ENCODE data around the gene RNF128. TPM values are rescaled to one million over a fixed set of nuclear protein-coding genes. Genes with fewer than 3 reads are reported as not detected.

Gene RNF128, protein sequence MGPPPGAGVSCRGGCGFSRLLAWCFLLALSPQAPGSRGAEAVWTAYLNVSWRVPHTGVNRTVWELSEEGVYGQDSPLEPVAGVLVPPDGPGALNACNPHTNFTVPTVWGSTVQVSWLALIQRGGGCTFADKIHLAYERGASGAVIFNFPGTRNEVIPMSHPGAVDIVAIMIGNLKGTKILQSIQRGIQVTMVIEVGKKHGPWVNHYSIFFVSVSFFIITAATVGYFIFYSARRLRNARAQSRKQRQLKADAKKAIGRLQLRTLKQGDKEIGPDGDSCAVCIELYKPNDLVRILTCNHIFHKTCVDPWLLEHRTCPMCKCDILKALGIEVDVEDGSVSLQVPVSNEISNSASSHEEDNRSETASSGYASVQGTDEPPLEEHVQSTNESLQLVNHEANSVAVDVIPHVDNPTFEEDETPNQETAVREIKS
- polyA plus RNA-seq (2011; rRNA removed) (2.7 and 3.9 TPM in 2 replicates), polyA minus RNA-seq (2011; rRNA and poly(A)+ RNA removed) (2.6 and 2.8 TPM in 2 replicates)

DNA sequence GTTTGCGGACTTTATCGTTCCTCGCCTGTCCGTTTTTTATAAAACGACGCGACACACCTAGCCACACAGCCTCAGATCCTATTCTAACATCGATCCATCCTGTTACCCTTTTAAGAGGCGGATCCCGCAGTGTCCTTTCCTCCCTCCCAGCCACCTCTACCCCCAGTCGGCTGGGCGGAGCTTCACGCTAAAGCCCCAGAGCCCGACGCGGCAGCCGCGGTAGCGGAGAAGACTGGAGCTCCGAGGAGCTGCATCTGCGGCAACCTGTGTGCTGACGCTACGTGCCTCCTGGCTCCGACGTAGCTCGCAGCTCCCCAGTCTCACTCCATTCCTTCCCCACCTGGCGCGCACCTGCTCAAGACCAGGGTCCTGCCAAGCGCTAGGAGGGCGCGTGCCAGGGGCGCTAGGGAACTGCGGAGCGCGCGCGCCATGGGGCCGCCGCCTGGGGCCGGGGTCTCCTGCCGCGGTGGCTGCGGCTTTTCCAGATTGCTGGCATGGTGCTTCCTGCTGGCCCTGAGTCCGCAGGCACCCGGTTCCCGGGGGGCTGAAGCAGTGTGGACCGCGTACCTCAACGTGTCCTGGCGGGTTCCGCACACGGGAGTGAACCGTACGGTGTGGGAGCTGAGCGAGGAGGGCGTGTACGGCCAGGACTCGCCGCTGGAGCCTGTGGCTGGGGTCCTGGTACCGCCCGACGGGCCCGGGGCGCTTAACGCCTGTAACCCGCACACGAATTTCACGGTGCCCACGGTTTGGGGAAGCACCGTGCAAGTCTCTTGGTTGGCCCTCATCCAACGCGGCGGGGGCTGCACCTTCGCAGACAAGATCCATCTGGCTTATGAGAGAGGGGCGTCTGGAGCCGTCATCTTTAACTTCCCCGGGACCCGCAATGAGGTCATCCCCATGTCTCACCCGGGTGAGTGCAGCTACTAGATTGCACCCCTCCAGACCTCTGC is at the start of gene RNF128:
TSS of gene RNF128 (plus strand) at position 217 of the 953 bp plus-strand sequence. CDS start at position 430, 213 bp downstream.
- POLR2A ChIA-PET = no interaction called here
- no peak for DNase-seq (ENCODE audit: low read depth, low spot score)
- TF ChIP-seq, protein P1, sequence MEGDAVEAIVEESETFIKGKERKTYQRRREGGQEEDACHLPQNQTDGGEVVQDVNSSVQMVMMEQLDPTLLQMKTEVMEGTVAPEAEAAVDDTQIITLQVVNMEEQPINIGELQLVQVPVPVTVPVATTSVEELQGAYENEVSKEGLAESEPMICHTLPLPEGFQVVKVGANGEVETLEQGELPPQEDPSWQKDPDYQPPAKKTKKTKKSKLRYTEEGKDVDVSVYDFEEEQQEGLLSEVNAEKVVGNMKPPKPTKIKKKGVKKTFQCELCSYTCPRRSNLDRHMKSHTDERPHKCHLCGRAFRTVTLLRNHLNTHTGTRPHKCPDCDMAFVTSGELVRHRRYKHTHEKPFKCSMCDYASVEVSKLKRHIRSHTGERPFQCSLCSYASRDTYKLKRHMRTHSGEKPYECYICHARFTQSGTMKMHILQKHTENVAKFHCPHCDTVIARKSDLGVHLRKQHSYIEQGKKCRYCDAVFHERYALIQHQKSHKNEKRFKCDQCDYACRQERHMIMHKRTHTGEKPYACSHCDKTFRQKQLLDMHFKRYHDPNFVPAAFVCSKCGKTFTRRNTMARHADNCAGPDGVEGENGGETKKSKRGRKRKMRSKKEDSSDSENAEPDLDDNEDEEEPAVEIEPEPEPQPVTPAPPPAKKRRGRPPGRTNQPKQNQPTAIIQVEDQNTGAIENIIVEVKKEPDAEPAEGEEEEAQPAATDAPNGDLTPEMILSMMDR (IDR thresholded peaks at IDR 0.05; ENCODE audit: low read depth, low read length) = no peak
- Histone ChIP-seq H3K27me3 (ENCODE audit: control insufficient read depth, insufficient read depth, low read length) (no peaks in the 10 kb centered on the region), H3K4me3 (ENCODE audit: low read depth, low read length) (peak within 1 kb of the TSS; percentile 72), H3K27ac (ENCODE audit: low read depth, low read length) (no peak within 1 kb of the TSS), H3K9me3 (ENCODE audit: control insufficient read depth, insufficient read depth, low read length) (no peaks in the 10 kb centered on the region)
- CTCF ChIA-PET = interaction anchor here (0.6 to 1.8 kb wide), 2 partner anchors 106 to 107 kb away, joined by 3 to 4 read pairs; no protein-coding TSS in a partner anchor

DNA sequence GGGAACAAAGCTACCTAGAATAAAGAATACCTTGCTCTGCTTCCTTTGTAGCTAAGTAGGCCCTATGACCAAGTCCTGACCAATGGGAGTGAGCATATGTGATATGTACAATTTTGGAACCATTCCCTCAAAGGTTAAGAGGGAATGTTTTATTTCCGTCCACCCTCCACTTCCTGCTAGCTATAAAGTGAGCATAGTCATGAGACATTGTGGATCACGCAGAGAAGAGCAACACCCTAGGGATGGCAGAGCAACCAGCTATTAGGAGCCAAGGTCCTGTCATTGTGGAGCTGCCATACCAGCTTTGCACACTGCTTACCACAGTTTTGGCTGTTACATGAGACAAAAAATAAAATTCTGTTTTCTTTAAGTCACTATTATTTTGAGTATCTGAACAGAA is 45.8 kb upstream of the RNF128 start:
- no peak overlapping the region for H3K27ac ChIP-seq (ENCODE audit: low read depth, low read length)
- TF ChIP-seq, protein P1 (IDR thresholded peaks at IDR 0.05; ENCODE audit: low read depth, low read length) = no peak
- H3K27me3 ChIP-seq (ENCODE audit: control insufficient read depth, insufficient read depth, low read length) = no peaks in the 10 kb centered on the region
- no peak for DNase-seq (ENCODE audit: low read depth, low spot score)
- ChIA-PET CTCF (no interaction called here), POLR2A (no interaction called here)
- no peak overlapping the region for H3K4me3 ChIP-seq (ENCODE audit: low read depth, low read length)
- no peaks in the 10 kb centered on the region for H3K9me3 ChIP-seq (ENCODE audit: control insufficient read depth, insufficient read depth, low read length)

DNA sequence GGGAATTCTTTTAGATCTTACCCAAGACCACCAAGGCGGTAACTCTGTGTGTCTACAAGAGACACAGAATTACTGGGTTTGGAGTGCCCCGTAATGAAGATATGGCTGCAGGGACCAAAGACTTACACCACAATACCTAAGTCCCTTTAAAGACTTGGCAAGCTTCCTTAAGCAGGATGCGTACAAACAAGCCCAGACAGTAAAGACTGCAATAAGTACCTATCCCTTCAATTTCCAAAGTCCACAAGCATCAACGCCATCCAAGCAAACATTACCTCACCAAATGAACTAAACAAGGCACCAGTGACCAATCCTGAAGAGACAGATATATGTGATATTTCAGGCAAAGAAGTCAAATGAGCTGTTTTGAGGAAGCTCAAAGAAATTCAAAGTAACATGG is 42.3 kb upstream of the RNF128 start:
- CTCF ChIA-PET = no interaction called here
- DNase-seq (ENCODE audit: low read depth, low spot score) = no peak
- TF ChIP-seq, protein P1 (IDR thresholded peaks at IDR 0.05; ENCODE audit: low read depth, low read length) = no peak
- Histone ChIP-seq H3K27ac (ENCODE audit: low read depth, low read length) (no peak overlapping the region), H3K27me3 (ENCODE audit: control insufficient read depth, insufficient read depth, low read length) (no peaks in the 10 kb centered on the region), H3K4me3 (ENCODE audit: low read depth, low read length) (no peak overlapping the region), H3K9me3 (ENCODE audit: control insufficient read depth, insufficient read depth, low read length) (no peaks in the 10 kb centered on the region)
- POLR2A ChIA-PET = no interaction called here

DNA sequence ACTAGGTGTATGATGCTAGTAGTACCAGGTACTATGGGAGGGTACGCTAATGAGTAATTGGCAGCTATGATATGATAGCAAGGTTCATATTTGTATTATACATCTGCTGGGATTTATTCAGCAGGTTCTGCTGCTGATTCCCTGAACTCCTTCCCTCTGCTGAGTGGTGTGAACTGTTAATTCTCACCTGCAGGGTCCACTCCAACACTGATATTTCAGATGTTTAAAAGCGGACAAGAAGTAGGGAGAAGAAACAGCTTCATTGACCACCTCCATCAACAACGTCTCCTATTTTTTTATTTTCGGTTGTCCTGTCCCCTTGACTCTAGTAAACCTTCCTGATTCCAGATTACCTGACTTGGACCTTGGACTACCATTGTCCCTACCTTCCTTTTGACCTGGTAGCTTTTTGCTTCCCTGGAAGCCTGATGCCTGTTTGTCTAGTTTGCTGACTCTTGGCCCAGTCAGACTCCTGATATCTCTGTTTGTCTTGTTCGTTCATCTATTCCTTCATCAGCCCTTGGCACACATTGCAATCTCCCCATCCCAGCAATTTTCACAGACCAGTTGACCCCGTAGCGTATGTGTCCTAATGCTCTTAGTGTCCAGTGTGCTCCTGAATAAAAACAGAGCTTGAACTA is 34.0 kb upstream of the RNF128 start:
- ChIA-PET POLR2A (no interaction called here), CTCF (no interaction called here)
- Histone ChIP-seq H3K27ac (ENCODE audit: low read depth, low read length) (no peak overlapping the region), H3K4me3 (ENCODE audit: low read depth, low read length) (no peak overlapping the region), H3K27me3 (ENCODE audit: control insufficient read depth, insufficient read depth, low read length) (no peaks in the 10 kb centered on the region), H3K9me3 (ENCODE audit: control insufficient read depth, insufficient read depth, low read length) (no peaks in the 10 kb centered on the region)
- DNase-seq (ENCODE audit: low read depth, low spot score) = no peak
- TF ChIP-seq, protein P1 (IDR thresholded peaks at IDR 0.05; ENCODE audit: low read depth, low read length) = no peak
